Neural progenitor cell (in vitro differentiated cells): ENCODE measurements around the gene HSPB8. TPM values are rescaled to one million over a fixed set of nuclear protein-coding genes. Genes with fewer than 3 reads are reported as not detected.

ENCODE experiments used
- DNase-seq: peaks from one replicate; pipeline ENCODE4 v3.0.0-alpha.2; 2016; ENCODE audit warnings: low spot score
- H2AFZ ChIP-seq: fragments of 200-600 bp; sonication (generic); replicated peaks from 2 replicates; pipeline ENCODE4 v1.6.1; 2016; ENCODE audit warnings: antibody characterized with exemption
- H3F3A ChIP-seq: fragments of 200-600 bp; sonication (generic); 2 replicates; pipeline ENCODE4 v1.6.1; 2016; ENCODE audit warnings: antibody characterized with exemption, low read depth
- H3K27ac ChIP-seq: fragments of 200-600 bp; sonication (generic); 2 replicates; pipeline ENCODE4 v1.5.1; 2016; ENCODE audit warnings: mild to moderate bottlenecking
- H3K27me3 ChIP-seq: fragments of 200-600 bp; sonication (generic); 2 replicates; pipeline ENCODE4 v1.6.1; 2016; ENCODE audit warnings: mild to moderate bottlenecking, moderate library complexity
- H3K36me3 ChIP-seq: fragments of 200-600 bp; sonication (generic); 2 replicates; pipeline ENCODE4 v1.5.1; 2016
- H3K4me1 ChIP-seq: fragments of 200-600 bp; sonication (generic); 2 replicates; pipeline ENCODE4 v1.6.1; 2016; ENCODE audit warnings: mixed run types
- H3K4me2 ChIP-seq: fragments of 200-600 bp; sonication (generic); 2 replicates; pipeline ENCODE4 v1.6.1; 2016
- H3K4me3 ChIP-seq: fragments of 200-600 bp; sonication (generic); 2 replicates; pipeline ENCODE4 v1.5.1; 2016
- H3K79me2 ChIP-seq: fragments of 200-600 bp; sonication (generic); 2 replicates; pipeline ENCODE4 v1.6.1; 2016; ENCODE audit warnings: low read depth
- H3K9ac ChIP-seq: fragments of 200-600 bp; sonication (generic); 2 replicates; pipeline ENCODE4 v1.6.1; 2016
- H3K9me3 ChIP-seq: fragments of 200-600 bp; sonication (generic); 2 replicates; pipeline ENCODE4 v1.5.1; 2016; ENCODE audit warnings: low read depth
- H4K20me1 ChIP-seq: fragments of 200-600 bp; sonication (generic); 2 replicates; pipeline ENCODE4 v1.6.1; 2016; ENCODE audit warnings: low read depth
- H3K27ac Mint-ChIP-seq: 3 replicates; pipeline ENCODE4 v1.8.0; 2021; ENCODE audit warnings: mixed read lengths
- H3K27me3 Mint-ChIP-seq: 2 replicates; pipeline ENCODE4 v1.8.0; 2022; ENCODE audit warnings: low read depth, mild to moderate bottlenecking, inconsistent platforms, moderate library complexity, mixed read lengths; ENCODE audit not compliant: insufficient read depth
- H3K36me3 Mint-ChIP-seq: 3 replicates; pipeline ENCODE4 v1.8.0; 2021; ENCODE audit warnings: mixed read lengths
- H3K4me1 Mint-ChIP-seq: 3 replicates; pipeline ENCODE4 v1.8.0; 2021; ENCODE audit warnings: mixed read lengths
- H3K4me3 Mint-ChIP-seq: 3 replicates; pipeline ENCODE4 v1.8.0; 2021; ENCODE audit warnings: mild to moderate bottlenecking, moderate library complexity, mixed read lengths
- H3K9me3 Mint-ChIP-seq: 3 replicates; pipeline ENCODE4 v1.8.0; 2020; ENCODE audit warnings: mixed read lengths
- CTCF ChIP-seq: fragments of 200-600 bp; sonication (generic); IDR thresholded peaks from 2 replicates; pipeline ENCODE4 v1.5.1; 2017; ENCODE audit warnings: antibody characterized with exemption, mild to moderate bottlenecking
- EZH2 ChIP-seq: fragments of 200-600 bp; sonication (generic); IDR thresholded peaks from 2 replicates; pipeline ENCODE4 v1.6.1; 2017; ENCODE audit warnings: antibody characterized with exemption, mild to moderate bottlenecking, moderate library complexity
- EZH2phosphoT487 ChIP-seq: fragments of 200-600 bp; sonication (generic); IDR thresholded peaks from 2 replicates; pipeline ENCODE4 v1.6.1; 2017; ENCODE audit warnings: antibody characterized with exemption
- total RNA-seq: library from RNA; depleted of rRNA; stranded (reverse); fragments of >200 nt; gene quantifications from 2 replicates; pipeline ENCODE4 v1.2.3, GENCODE V29; 2015; ENCODE audit warnings: low replicate concordance

HSPB8 gene
- total RNA-seq, 1 donor from 2014 or later: not detected

- no peaks in the 10 kb centered on the region for H3F3A ChIP-seq
- no peak overlapping the region for H3K27ac ChIP-seq
- no peaks in the 10 kb centered on the region for H3K79me2 ChIP-seq
- H3K9ac ChIP-seq: no peak overlapping the region
- H3K27me3 Mint-ChIP-seq: peaks cover 20% of the 10 kb centered on the region
- H3K27ac Mint-ChIP-seq: no peak overlapping the region
- TF ChIP-seq EZH2phosphoT487 (no peak), CTCF (no peak), EZH2 (no peak)
- no peak overlapping the region for H3K4me3 ChIP-seq
- H3K4me2 ChIP-seq: no peak overlapping the region
- peaks cover 19% of the 10 kb centered on the region for H3K4me1 Mint-ChIP-seq
- no peaks in the 10 kb centered on the region for H3K36me3 ChIP-seq
- no peak for DNase-seq
- no peaks in the 10 kb centered on the region for H3K9me3 ChIP-seq
- H2AFZ ChIP-seq: no peak overlapping the region
- no peak overlapping the region for H3K4me3 Mint-ChIP-seq
- no peaks in the 10 kb centered on the region for H4K20me1 ChIP-seq
- H3K27me3 ChIP-seq: no peaks in the 10 kb centered on the region
- no peaks in the 10 kb centered on the region for H3K9me3 Mint-ChIP-seq
- no peaks in the 10 kb centered on the region for H3K36me3 Mint-ChIP-seq
- peaks cover 12% of the 10 kb centered on the region for H3K4me1 ChIP-seq
Measured at GRCh38 chr12:119169150-119169549, 9.6 kb upstream of the HSPB8 start.

- TF ChIP-seq EZH2 (no peak), CTCF (no peak), EZH2phosphoT487 (no peak)
- H3K9me3 ChIP-seq: no peaks in the 10 kb centered on the region
- H3K4me3 ChIP-seq: no peak overlapping the region
- no peaks in the 10 kb centered on the region for H3K36me3 ChIP-seq
- H3K27ac ChIP-seq: no peak overlapping the region
- Mint-ChIP-seq H3K4me1 (peaks cover 24% of the 10 kb centered on the region), H3K27me3 (peaks cover 25% of the 10 kb centered on the region), H3K27ac (no peak overlapping the region), H3K4me3 (no peak overlapping the region), H3K36me3 (no peaks in the 10 kb centered on the region), H3K9me3 (no peaks in the 10 kb centered on the region)
- H3K9ac ChIP-seq: no peak overlapping the region
- H3F3A ChIP-seq: no peaks in the 10 kb centered on the region
- H3K27me3 ChIP-seq: no peaks in the 10 kb centered on the region
- DNase-seq: no peak
- peaks cover 21% of the 10 kb centered on the region for H3K4me1 ChIP-seq
- H3K79me2 ChIP-seq: no peaks in the 10 kb centered on the region
- H3K4me2 ChIP-seq: no peak overlapping the region
- no peaks in the 10 kb centered on the region for H4K20me1 ChIP-seq
- no peak overlapping the region for H2AFZ ChIP-seq
Measured at GRCh38 chr12:119171291-119171690, 7.4 kb upstream of the HSPB8 start.

GRCh38 chr12:119171691-119172425 lies 6.9 kb upstream of the HSPB8 start:
- no peak overlapping the region for H3K9ac ChIP-seq
- H2AFZ ChIP-seq: no peak overlapping the region
- no peaks in the 10 kb centered on the region for H3K27me3 ChIP-seq
- DNase-seq: no peak
- H4K20me1 ChIP-seq: no peaks in the 10 kb centered on the region
- Mint-ChIP-seq H3K27me3 (peaks cover 27% of the 10 kb centered on the region), H3K4me3 (no peak overlapping the region), H3K9me3 (no peaks in the 10 kb centered on the region), H3K27ac (peak overlapping the region; percentile 1), H3K36me3 (no peaks in the 10 kb centered on the region), H3K4me1 (peaks cover 24% of the 10 kb centered on the region)
- H3K27ac ChIP-seq: no peak overlapping the region
- no peak overlapping the region for H3K4me2 ChIP-seq
- TF ChIP-seq EZH2phosphoT487 (no peak), EZH2 (no peak), CTCF (no peak)
- H3K4me3 ChIP-seq: no peak overlapping the region
- H3K4me1 ChIP-seq: peaks cover 21% of the 10 kb centered on the region
- H3K79me2 ChIP-seq: no peaks in the 10 kb centered on the region
- no peaks in the 10 kb centered on the region for H3K9me3 ChIP-seq
- H3K36me3 ChIP-seq: no peaks in the 10 kb centered on the region
- no peaks in the 10 kb centered on the region for H3F3A ChIP-seq
